Fibroblast of lung (primary cell): ENCODE data around the gene PER2.

Source experiments
- EZH2 ChIP-seq: IDR thresholded peaks from 2 replicates; pipeline ENCODE4 v1.5.1; 2012; ENCODE audit warnings: low read length, control low read depth, mild to moderate bottlenecking; ENCODE audit errors: missing control alignments
- TF ChIP-seq, protein P1 (sequence below), 2 donors: IDR thresholded peaks in 1 of 2; conservative IDR thresholded peaks in 1 of 2; 1 replicate in 1 of 2; 2 replicates in 1 of 2; pipeline ENCODE4 v1.5.1; 2011 to 2012; ENCODE audit warnings: low read length in 2 of 2, control low read depth in 1 of 2, inconsistent platforms in 1 of 2, low read depth in 1 of 2, mild to moderate bottlenecking in 1 of 2

DNA sequence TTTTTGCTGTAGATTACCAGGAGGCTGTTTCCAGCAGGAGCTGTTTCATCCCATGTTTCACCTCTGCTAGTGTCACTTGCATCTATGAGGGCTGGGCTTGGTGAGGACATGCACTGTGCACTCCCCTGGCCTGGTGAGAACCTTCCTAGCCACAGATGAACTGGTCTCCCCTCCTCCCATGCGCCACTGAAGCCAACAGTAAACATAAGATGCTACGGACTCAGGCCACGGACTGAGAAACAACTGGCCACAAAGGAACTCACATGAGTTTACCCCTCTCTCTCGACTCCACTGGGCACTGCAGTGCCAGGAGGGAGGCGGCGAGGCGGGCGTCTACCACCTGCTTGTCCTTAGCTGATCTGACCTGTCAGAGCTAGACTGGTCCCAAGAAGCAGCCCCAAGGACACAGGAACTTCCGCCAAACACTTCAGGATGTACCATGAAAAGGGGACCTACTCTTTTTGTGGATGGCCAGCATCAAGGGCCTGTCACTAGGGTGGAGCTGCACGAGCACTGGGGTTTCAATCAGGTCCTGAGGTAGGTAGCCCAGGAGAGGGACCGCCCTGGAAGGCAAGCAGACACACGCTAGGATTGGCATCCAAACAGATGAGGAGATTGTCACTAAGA, 25.8 kb downstream of the PER2 start:
- TF ChIP-seq, protein P1, sequence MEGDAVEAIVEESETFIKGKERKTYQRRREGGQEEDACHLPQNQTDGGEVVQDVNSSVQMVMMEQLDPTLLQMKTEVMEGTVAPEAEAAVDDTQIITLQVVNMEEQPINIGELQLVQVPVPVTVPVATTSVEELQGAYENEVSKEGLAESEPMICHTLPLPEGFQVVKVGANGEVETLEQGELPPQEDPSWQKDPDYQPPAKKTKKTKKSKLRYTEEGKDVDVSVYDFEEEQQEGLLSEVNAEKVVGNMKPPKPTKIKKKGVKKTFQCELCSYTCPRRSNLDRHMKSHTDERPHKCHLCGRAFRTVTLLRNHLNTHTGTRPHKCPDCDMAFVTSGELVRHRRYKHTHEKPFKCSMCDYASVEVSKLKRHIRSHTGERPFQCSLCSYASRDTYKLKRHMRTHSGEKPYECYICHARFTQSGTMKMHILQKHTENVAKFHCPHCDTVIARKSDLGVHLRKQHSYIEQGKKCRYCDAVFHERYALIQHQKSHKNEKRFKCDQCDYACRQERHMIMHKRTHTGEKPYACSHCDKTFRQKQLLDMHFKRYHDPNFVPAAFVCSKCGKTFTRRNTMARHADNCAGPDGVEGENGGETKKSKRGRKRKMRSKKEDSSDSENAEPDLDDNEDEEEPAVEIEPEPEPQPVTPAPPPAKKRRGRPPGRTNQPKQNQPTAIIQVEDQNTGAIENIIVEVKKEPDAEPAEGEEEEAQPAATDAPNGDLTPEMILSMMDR (conservative IDR thresholded peaks at IDR 0.05 in 1 of 2, IDR thresholded peaks at IDR 0.05 in 1 of 2; ENCODE audit: low read depth in 1 of 2, low read length in 2 of 2): no peak
- TF ChIP-seq EZH2: no peak
